H1 (cell line): ENCODE results near the gene ALAS1. TPM values are rescaled to one million over a fixed set of nuclear protein-coding genes. Genes with fewer than 3 reads are reported as not detected.

Source experiments
- CTCF ChIA-PET: fragments of 300-600 bp; sonication (Branson Sonifier 250); formaldehyde crosslinking; loops from one replicate; lab custom pipeline; 2021; ENCODE audit not compliant: partially characterized antibody; lab: Charles Lee
- POLR2A ChIA-PET: fragments of 300-600 bp; sonication (Branson Sonifier 250); formaldehyde crosslinking; loops from one replicate; lab custom pipeline; 2021; ENCODE audit warnings: inconsistent platforms; ENCODE audit not compliant: partially characterized antibody; lab: Charles Lee
- DNase-seq, 2 experiments: peaks; one replicate each; pipeline versions ENCODE4 v3.0.0 to v3.0.0-alpha.2; 2010 to 2022; ENCODE audit warnings: low spot score in 2 of 2, low read depth in 1 of 2, mixed read lengths in 1 of 2
- FAIRE-seq: peaks from 2 replicates; lab custom pipeline; 2011; peaks lifted over from hg19 to GRCh38; lab: Jason Lieb, UNC
- H2AFZ ChIP-seq: 2 replicates; pipeline ENCODE4 v1.8.1; 2012; ENCODE audit warnings: low read length, inconsistent platforms
- H2AK5ac ChIP-seq: 2 replicates; pipeline ENCODE4 v1.6.1; 2013; ENCODE audit warnings: low read depth, low read length
- H2BK120ac ChIP-seq: replicated peaks from 2 replicates; pipeline ENCODE3; 2013; ENCODE audit warnings: low read depth, low read length, inconsistent platforms
- H2BK12ac ChIP-seq: 2 replicates; pipeline ENCODE4 v1.6.1; 2013; ENCODE audit warnings: low read depth, low read length
- H2BK15ac ChIP-seq: 2 replicates; pipeline ENCODE4 v1.6.1; 2013; ENCODE audit warnings: low read length
- H2BK20ac ChIP-seq: 2 replicates; pipeline ENCODE4 v1.6.1; 2013; ENCODE audit warnings: low read length
- H2BK5ac ChIP-seq: 2 replicates; pipeline ENCODE4 v1.6.1; 2013; ENCODE audit warnings: low read depth, low read length
- H3K14ac ChIP-seq: 2 replicates; pipeline ENCODE4 v1.6.1; 2013; ENCODE audit warnings: inconsistent platforms; ENCODE audit not compliant: insufficient read length
- H3K18ac ChIP-seq: 2 replicates; pipeline ENCODE4 v1.6.1; 2013; ENCODE audit warnings: low read length; ENCODE audit errors: extremely low read depth
- H3K23ac ChIP-seq: 2 replicates; pipeline ENCODE4 v1.6.1; 2013; ENCODE audit warnings: inconsistent platforms; ENCODE audit not compliant: insufficient read length
- H3K23me2 ChIP-seq: 2 replicates; pipeline ENCODE4 v1.6.1; 2013; ENCODE audit warnings: low read depth, low read length
- H3K27ac ChIP-seq: 2 replicates; pipeline ENCODE4 v1.6.1; 2011; ENCODE audit warnings: low read depth, low read length, inconsistent platforms
- H3K27me3 ChIP-seq, 4 experiments: replicated peaks in 1 of 4; 1 replicate in 1 of 4; 2 replicates in 3 of 4; pipeline versions ENCODE4 v1.6.1 to v1.8.1; 2011 to 2013; ENCODE audit warnings: low read length in 3 of 4, mild to moderate bottlenecking in 3 of 4, inconsistent platforms in 2 of 4, mixed read lengths in 2 of 4, moderate library complexity in 1 of 4; ENCODE audit not compliant: control insufficient read depth in 3 of 4, insufficient read depth in 3 of 4; ENCODE audit errors: extremely low read depth in 1 of 4
- H3K36me3 ChIP-seq, 4 experiments: 2 replicates each; pipeline versions ENCODE4 v1.6.1 to v1.8.1; 2011 to 2013; ENCODE audit warnings: mild to moderate bottlenecking in 4 of 4, low read length in 3 of 4, moderate library complexity in 2 of 4, control low read depth in 1 of 4, inconsistent platforms in 1 of 4; ENCODE audit not compliant: insufficient read depth in 4 of 4, control insufficient read depth in 2 of 4
- H3K4ac ChIP-seq: replicated peaks from 2 replicates; pipeline ENCODE3; 2013; ENCODE audit warnings: low read length, low read depth, mixed read lengths, inconsistent platforms; ENCODE audit not compliant: insufficient read length
- H3K4me1 ChIP-seq, 4 experiments: replicated peaks in 1 of 4; 1 replicate in 1 of 4; 2 replicates in 3 of 4; pipeline versions ENCODE4 v1.6.1 to v1.8.1; 2011 to 2013; ENCODE audit warnings: low read length in 3 of 4, inconsistent platforms in 2 of 4, mixed read lengths in 1 of 4; ENCODE audit not compliant: insufficient read depth in 4 of 4, control insufficient read depth in 3 of 4
- H3K4me2 ChIP-seq, 2 experiments: 2 replicates each; pipeline versions ENCODE4 v1.6.1 to v1.8.1; 2011 to 2013; ENCODE audit warnings: low read depth in 2 of 2, low read length in 2 of 2, control low read depth in 1 of 2, inconsistent platforms in 1 of 2, mild to moderate bottlenecking in 1 of 2; ENCODE audit not compliant: insufficient read depth in 1 of 2
- H3K4me3 ChIP-seq, 4 experiments: fragments of 200-600, 300-600 bp in 1 of 4; sonication (generic), shearing (Covaris generic), sonication (Bioruptor Twin) in 1 of 4; 2 replicates each; pipeline versions ENCODE4 v1.5.1 to v1.8.1; 2011 to 2016; ENCODE audit warnings: low read length in 4 of 4, low read depth in 3 of 4, control low read depth in 2 of 4, inconsistent platforms in 2 of 4, mild to moderate bottlenecking in 2 of 4, mixed read lengths in 1 of 4, moderate library complexity in 1 of 4; ENCODE audit not compliant: insufficient read depth in 2 of 4; ENCODE audit errors: extremely low read depth in 1 of 4
- H3K56ac ChIP-seq: replicated peaks from 2 replicates; pipeline ENCODE3; 2013; ENCODE audit warnings: low read depth, mild to moderate bottlenecking, mixed read lengths, low read length, inconsistent platforms; ENCODE audit not compliant: insufficient read length
- H3K79me1 ChIP-seq: 2 replicates; pipeline ENCODE4 v1.6.1; 2013; ENCODE audit warnings: low read depth, low read length, control low read depth
- H3K79me2 ChIP-seq, 2 experiments: 2 replicates each; pipeline versions ENCODE4 v1.6.1 to v1.8.1; 2012 to 2013; ENCODE audit warnings: low read length in 2 of 2, mild to moderate bottlenecking in 2 of 2, inconsistent platforms in 1 of 2; ENCODE audit not compliant: insufficient read depth in 2 of 2, control insufficient read depth in 1 of 2
- H3K9ac ChIP-seq, 4 experiments: replicated peaks in 1 of 4; 1 replicate in 1 of 4; 2 replicates in 3 of 4; pipeline versions ENCODE4 v1.6.1 to v1.8.1; 2011 to 2013; ENCODE audit warnings: low read depth in 3 of 4, low read length in 3 of 4, control low read depth in 2 of 4, mild to moderate bottlenecking in 2 of 4, moderate library complexity in 2 of 4, inconsistent platforms in 1 of 4; ENCODE audit errors: extremely low read depth in 1 of 4
- H3K9me3 ChIP-seq, 2 experiments: 2 replicates each; pipeline versions ENCODE4 v1.6.1 to v1.8.1; 2012 to 2013; ENCODE audit warnings: mild to moderate bottlenecking in 2 of 2, moderate library complexity in 2 of 2, control low read depth in 1 of 2, inconsistent platforms in 1 of 2, low read depth in 1 of 2, low read length in 1 of 2, mixed read lengths in 1 of 2; ENCODE audit not compliant: insufficient read depth in 2 of 2
- H4K20me1 ChIP-seq, 2 experiments: replicated peaks in 1 of 2; 2 replicates each; pipeline versions ENCODE3 to v1.8.1; 2011 to 2013; ENCODE audit warnings: inconsistent platforms in 2 of 2, low read length in 2 of 2, mild to moderate bottlenecking in 1 of 2; ENCODE audit not compliant: insufficient read depth in 2 of 2, control insufficient read depth in 1 of 2
- H4K5ac ChIP-seq: 2 replicates; pipeline ENCODE4 v1.6.1; 2013; ENCODE audit warnings: low read length, low read depth, mixed read lengths, inconsistent platforms; ENCODE audit not compliant: insufficient read length
- H4K8ac ChIP-seq: 2 replicates; pipeline ENCODE4 v1.8.0; 2013; ENCODE audit warnings: mild to moderate bottlenecking, moderate library complexity, low read length, inconsistent platforms; ENCODE audit not compliant: insufficient read depth; ENCODE audit errors: extremely low read depth
- H4K91ac ChIP-seq: replicated peaks from 2 replicates; pipeline ENCODE3; 2013; ENCODE audit warnings: low read length, mixed read lengths, inconsistent platforms; ENCODE audit not compliant: insufficient read length
- BCL11A ChIP-seq, 2 experiments: IDR thresholded peaks; one replicate each; pipeline ENCODE4 v1.6.1; 2011; ENCODE audit warnings: low read depth in 2 of 2, low read length in 2 of 2, mild to moderate bottlenecking in 2 of 2
- BRCA1 ChIP-seq: IDR thresholded peaks from 2 replicates; pipeline ENCODE4 v1.6.1; 2012; ENCODE audit warnings: low read depth, low read length, improper control_type of control experiment
- E2F6 ChIP-seq: IDR thresholded peaks from 2 replicates; pipeline ENCODE4 v1.6.1; 2012; ENCODE audit warnings: inconsistent platforms
- EGR1 ChIP-seq: IDR thresholded peaks from 2 replicates; pipeline ENCODE4 v1.6.1; 2011; ENCODE audit warnings: low read depth, low read length, borderline replicate concordance
- EP300 ChIP-seq, 2 experiments: IDR thresholded peaks; 1 replicate in 1 of 2; 2 replicates in 1 of 2; pipeline ENCODE4 v1.6.1; 2011 to 2012; ENCODE audit warnings: low read depth in 2 of 2, low read length in 2 of 2, mild to moderate bottlenecking in 2 of 2, borderline replicate concordance in 1 of 2, inconsistent platforms in 1 of 2, moderate library complexity in 1 of 2
- HDAC6 ChIP-seq: IDR thresholded peaks from one replicate; pipeline ENCODE4 v1.7.1; 2012; ENCODE audit warnings: low read depth, mild to moderate bottlenecking, inconsistent platforms, low read length, moderate library complexity
- NANOG ChIP-seq: IDR thresholded peaks from 2 replicates; pipeline ENCODE4 v1.6.1; 2011; ENCODE audit warnings: low read length, low read depth, mild to moderate bottlenecking, inconsistent platforms; ENCODE audit not compliant: insufficient read depth, poor library complexity, severe bottlenecking
- POLR2A ChIP-seq, 2 experiments: IDR thresholded peaks; 1 replicate in 1 of 2; 2 replicates in 1 of 2; pipeline ENCODE4 v1.6.1; 2011; ENCODE audit warnings: low read depth in 2 of 2, low read length in 2 of 2, mild to moderate bottlenecking in 2 of 2; ENCODE audit errors: control extremely low read depth in 1 of 2
- RAD21 ChIP-seq, 2 experiments: IDR thresholded peaks in 1 of 2; conservative IDR thresholded peaks in 1 of 2; 2 replicates each; pipeline ENCODE4 v1.6.1; 2011; ENCODE audit warnings: low read depth in 2 of 2, low read length in 2 of 2, improper control_type of control experiment in 1 of 2, inconsistent platforms in 1 of 2, mild to moderate bottlenecking in 1 of 2, moderate library complexity in 1 of 2
- RXRA ChIP-seq: IDR thresholded peaks from 2 replicates; pipeline ENCODE4 v1.6.1; 2011; ENCODE audit warnings: low read depth, mild to moderate bottlenecking, low read length, moderate library complexity; ENCODE audit not compliant: insufficient read depth
- SIRT6 ChIP-seq: IDR thresholded peaks from one replicate; pipeline ENCODE4 v1.7.1; 2012; ENCODE audit warnings: low read length, inconsistent platforms
- SRF ChIP-seq: IDR thresholded peaks from 2 replicates; pipeline ENCODE4 v1.6.1; 2011; ENCODE audit warnings: mild to moderate bottlenecking, low read depth, low read length, moderate library complexity
- WGBS, 2 experiments: shearing (Covaris generic) in 1 of 2; methylation state at CpG; one replicate each; pipeline versions ENCODE4 v1.1.6 to v1.1.7; 2013 to 2015; ENCODE audit warnings: low lambda C conversion rate in 2 of 2, mixed read lengths in 2 of 2, inconsistent platforms in 1 of 2, low coverage in 1 of 2, missing lambda C conversion rate in 1 of 2; ENCODE audit not compliant: insufficient replicate concordance in 2 of 2, insufficient coverage in 1 of 2, insufficient read length in 1 of 2; ENCODE audit errors: extremely low coverage in 1 of 2, missing lambda C conversion rate in 1 of 2; 5-methylcytosine and 5-hydroxymethylcytosine counted together
- polyA plus RNA-seq, 7 experiments: library from polyadenylated mRNA; depleted of rRNA in 3 of 7; stranded (reverse) in 5 of 7; unstranded in 2 of 7; fragments of >200 nt in 5 of 7; fragments of 200-250 nt in 2 of 7; gene quantifications; 1 replicate in 5 of 7; 2 replicates in 1 of 7; 4 replicates in 1 of 7; pipeline versions ENCODE4 v1.2.1 to v1.2.3, GENCODE V29; 2011 to 2013; ENCODE audit warnings: missing spikeins in 2 of 7, mixed read lengths in 2 of 7
- total RNA-seq: library from RNA; stranded (reverse); fragmentation: NEBNext Ultra II Directional; extraction: Animal tissue kit (Norgen Biotek cat#: 25700); gene quantifications from 2 replicates; pipeline ENCODE4 v1.2.1, GENCODE V29; 2021

The ALAS1 gene
- total and polyA plus RNA-seq, 2 of the 8 experiments (the other 6 are each of a cell fraction or from before 2014, with no cell fraction given) = 45.9 to 84.4 TPM

- Histone ChIP-seq H3K4me3 (no peak overlapping the region), H2BK120ac (no peak overlapping the region), H3K18ac (no peak overlapping the region), H3K79me1 (no peaks in the 10 kb centered on the region; the same call in none of the 2 replicates), H2BK15ac (no peak overlapping the region), H2AFZ (no peak overlapping the region), H4K8ac (no peak overlapping the region), H3K23me2 (peaks cover 4% of the 10 kb centered on the region; the same call in 1 of the 2 replicates), H2BK20ac (no peak overlapping the region), H3K79me2 (peaks cover 0 to 8% of the 10 kb centered on the region in 2 experiments; a peak in 2 of 4 replicates), H3K36me3 (peaks cover 0 to 7% (median 0%) of the 10 kb centered on the region in 4 experiments; a peak in 2 of 8 replicates), H2BK12ac (no peak overlapping the region), H3K4me2 (no peak overlapping the region), H3K4me1 (peaks cover 0 to 12% (median 7%) of the 10 kb centered on the region in 4 experiments; a peak in 6 of 7 replicates), H4K20me1 (peaks cover 0 to 3% of the 10 kb centered on the region in 2 experiments), H2BK5ac (no peak overlapping the region), H3K23ac (no peak overlapping the region), H3K4ac (no peak overlapping the region), H3K56ac (no peak overlapping the region), H3K27me3 (peaks cover 0 to 3% (median under 1%) of the 10 kb centered on the region in 4 experiments; a peak in 4 of 7 replicates), H3K27ac (no peak overlapping the region), H4K5ac (no peak overlapping the region), H3K14ac (no peak overlapping the region), H2AK5ac (no peak overlapping the region), H3K9me3 (no peaks in the 10 kb centered on the region), H3K9ac (no peak overlapping the region), H4K91ac (no peak overlapping the region)
- ChIA-PET CTCF (interaction anchor here (0.7 to 1.7 kb wide), 5 partner anchors 26 to 963 kb away, joined by 3 to 5 read pairs (median 4); no protein-coding TSS in a partner anchor), POLR2A (interaction anchor here (0.6 to 1.2 kb wide), 3 partner anchors 13 to 62 kb away, joined by 3 to 4 read pairs (median 3); no protein-coding TSS in a partner anchor)
- 60 to 75% methylated on average over 1 to 3 of the region's 3 CpGs for WGBS, 2 experiments
- FAIRE-seq (no peak), DNase-seq (no peak)
- TF ChIP-seq EP300 (IDR thresholded peaks at IDR 0.05; ENCODE audit: borderline replicate concordance in 1 of 2, low read depth in 2 of 2, low read length in 2 of 2) (no peak), SRF (no peak), SIRT6 (no peak), RXRA (no peak), POLR2A (IDR thresholded peaks at IDR 0.05; ENCODE audit: control extremely low read depth in 1 of 2, low read depth in 2 of 2, low read length in 2 of 2) (no peak), E2F6 (no peak), EGR1 (no peak), RAD21 (IDR thresholded peaks at IDR 0.05 in 1 of 2, conservative IDR thresholded peaks at IDR 0.05 in 1 of 2; ENCODE audit: low read depth in 2 of 2, low read length in 2 of 2) (no peak), HDAC6 (no peak), BRCA1 (no peak), BCL11A (IDR thresholded peaks at IDR 0.05; ENCODE audit: low read depth in 2 of 2, low read length in 2 of 2) (no peak), NANOG (no peak)
Measured at GRCh38 chr3:52195291-52195597, 2.7 kb upstream of the ALAS1 start.
